SK-N-SH treated with all-trans-retinoic acid at 6 μM for 48 hours (cell line): ENCODE results near the gene ACTR3.

Experiments used
- ATAC-seq: fragments of 200-7000 bp; cut with Tn5 transposase; 3 replicates; pipeline ENCODE4 v1.9.1; 2020; ENCODE audit warnings: mild to moderate bottlenecking, moderate library complexity
- ARNTL ChIP-seq: fragments of 450-650 bp; formaldehyde crosslinking; IDR thresholded peaks from 2 replicates; pipeline ENCODE4 v1.5.0; 2020; ENCODE audit warnings: low read depth, mild to moderate bottlenecking, moderate library complexity, borderline replicate concordance
- BACH2 ChIP-seq: fragments of 250-450 bp; sonication (Bioruptor Pico); IDR thresholded peaks from 2 replicates; pipeline ENCODE4 v1.9.0; 2021; ENCODE audit warnings: mild to moderate bottlenecking, borderline replicate concordance
- CSDC2 ChIP-seq: fragments of 250-450 bp; sonication (Bioruptor Pico); IDR thresholded peaks from 2 replicates; pipeline ENCODE4 v1.5.0; 2020; ENCODE audit warnings: mild to moderate bottlenecking, moderate library complexity
- ESRRG ChIP-seq: fragments of 250-450 bp; sonication (Bioruptor Pico); IDR thresholded peaks from 2 replicates; pipeline ENCODE4 v1.6.1; 2021; ENCODE audit warnings: mild to moderate bottlenecking
- GLIS3 ChIP-seq: fragments of 250-450 bp; sonication (Bioruptor Pico); IDR thresholded peaks from 2 replicates; pipeline ENCODE4 v1.5.0; 2020; ENCODE audit warnings: mild to moderate bottlenecking, moderate library complexity
- OSR1 ChIP-seq: fragments of 250-450 bp; sonication (Bioruptor Pico); IDR thresholded peaks from 2 replicates; pipeline ENCODE4 v1.8.0; 2022; ENCODE audit warnings: moderate library complexity, mild to moderate bottlenecking, inconsistent platforms
- PPARA ChIP-seq: fragments of 250-450 bp; sonication (Bioruptor Pico); IDR thresholded peaks from 2 replicates; pipeline ENCODE4 v1.5.0; 2020; ENCODE audit warnings: mild to moderate bottlenecking, borderline replicate concordance
- RARB ChIP-seq: fragments of 250-450 bp; sonication (Bioruptor Pico); IDR thresholded peaks from 2 replicates; pipeline ENCODE4 v1.8.0; 2021; ENCODE audit warnings: mild to moderate bottlenecking, moderate library complexity
- SNAI2 ChIP-seq: fragments of 250-450 bp; sonication (Bioruptor Pico); IDR thresholded peaks from 2 replicates; pipeline ENCODE4 v1.5.0; 2020; ENCODE audit warnings: mild to moderate bottlenecking, moderate library complexity
- TCF4 ChIP-seq: fragments of 250-450 bp; sonication (Bioruptor Pico); IDR thresholded peaks from 2 replicates; pipeline ENCODE4 v1.8.0; 2021; ENCODE audit warnings: mild to moderate bottlenecking, moderate library complexity, borderline replicate concordance
- TOX ChIP-seq: fragments of 250-450 bp; sonication (Bioruptor Pico); IDR thresholded peaks from 2 replicates; pipeline ENCODE4 v1.8.0; 2021; ENCODE audit warnings: mild to moderate bottlenecking, moderate library complexity, borderline replicate concordance
- ZC3H10 ChIP-seq: fragments of 250-450 bp; sonication (Bioruptor Pico); IDR thresholded peaks from 2 replicates; pipeline ENCODE4 v1.5.1; 2021; ENCODE audit warnings: mild to moderate bottlenecking, moderate library complexity
- ZFP3 ChIP-seq: fragments of 250-450 bp; sonication (Bioruptor Pico); IDR thresholded peaks from 2 replicates; pipeline ENCODE4 v1.5.0; 2020; ENCODE audit warnings: mild to moderate bottlenecking, moderate library complexity
- ZFP30 ChIP-seq: fragments of 450-650 bp; formaldehyde crosslinking; IDR thresholded peaks from 2 replicates; pipeline ENCODE4 v1.5.0; 2022; ENCODE audit warnings: mild to moderate bottlenecking, moderate library complexity
- ZNF565 ChIP-seq: fragments of 450-650 bp; formaldehyde crosslinking; conservative IDR thresholded peaks from 2 replicates; pipeline ENCODE4 v1.5.0; 2020; ENCODE audit warnings: low read depth, mild to moderate bottlenecking, moderate library complexity
- ZNF70 ChIP-seq: fragments of 450-650 bp; formaldehyde crosslinking; IDR thresholded peaks from 2 replicates; pipeline ENCODE4 v1.5.0; 2020; ENCODE audit warnings: mild to moderate bottlenecking, moderate library complexity
- ZNF8 ChIP-seq: fragments of 450-650 bp; formaldehyde crosslinking; IDR thresholded peaks from 2 replicates; pipeline ENCODE4 v1.5.0; 2020; ENCODE audit warnings: mild to moderate bottlenecking, moderate library complexity
- TF ChIP-seq, protein P1 (sequence below): fragments of 250-450 bp; sonication (Bioruptor Pico); IDR thresholded peaks from 2 replicates; pipeline ENCODE4 v1.8.0; 2020; ENCODE audit warnings: mild to moderate bottlenecking, moderate library complexity, borderline replicate concordance
- TF ChIP-seq, protein P2 (sequence below): fragments of 250-450 bp; sonication (Bioruptor Pico); IDR thresholded peaks from 2 replicates; pipeline ENCODE4 v1.5.0; 2020; ENCODE audit warnings: mild to moderate bottlenecking, moderate library complexity
- TF ChIP-seq, protein P3 (sequence below): fragments of 250-450 bp; sonication (Bioruptor Pico); IDR thresholded peaks from 2 replicates; pipeline ENCODE4 v1.5.1; 2020; ENCODE audit warnings: low read depth, mild to moderate bottlenecking, moderate library complexity
- TF ChIP-seq, protein P4 (sequence below): fragments of 250-450 bp; sonication (Bioruptor Pico); IDR thresholded peaks from 2 replicates; pipeline ENCODE4 v1.5.1; 2021; ENCODE audit warnings: mild to moderate bottlenecking, moderate library complexity

ACTR3 gene

DNA sequence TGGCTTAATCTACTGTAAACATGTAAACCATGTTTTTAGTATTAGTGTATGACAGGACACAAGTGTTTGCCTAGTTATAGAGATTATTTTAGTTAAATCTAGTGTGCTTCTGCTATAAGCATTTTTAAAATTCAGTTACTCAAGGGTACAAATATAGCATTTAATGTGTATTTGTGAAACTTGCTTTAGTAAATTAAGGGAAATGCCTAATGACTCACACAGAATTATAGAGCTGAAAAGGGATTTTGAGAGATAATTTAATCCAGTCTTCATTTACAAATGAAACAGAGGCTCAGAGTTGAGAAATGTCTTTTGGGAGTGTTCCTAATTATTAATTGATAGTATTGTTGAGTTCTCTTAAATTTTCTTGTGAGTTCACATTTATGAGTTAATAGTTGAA lies 8.2 kb downstream of the ACTR3 start (continued):
- TF ChIP-seq PPARA = no peak
- TF ChIP-seq, protein P1, sequence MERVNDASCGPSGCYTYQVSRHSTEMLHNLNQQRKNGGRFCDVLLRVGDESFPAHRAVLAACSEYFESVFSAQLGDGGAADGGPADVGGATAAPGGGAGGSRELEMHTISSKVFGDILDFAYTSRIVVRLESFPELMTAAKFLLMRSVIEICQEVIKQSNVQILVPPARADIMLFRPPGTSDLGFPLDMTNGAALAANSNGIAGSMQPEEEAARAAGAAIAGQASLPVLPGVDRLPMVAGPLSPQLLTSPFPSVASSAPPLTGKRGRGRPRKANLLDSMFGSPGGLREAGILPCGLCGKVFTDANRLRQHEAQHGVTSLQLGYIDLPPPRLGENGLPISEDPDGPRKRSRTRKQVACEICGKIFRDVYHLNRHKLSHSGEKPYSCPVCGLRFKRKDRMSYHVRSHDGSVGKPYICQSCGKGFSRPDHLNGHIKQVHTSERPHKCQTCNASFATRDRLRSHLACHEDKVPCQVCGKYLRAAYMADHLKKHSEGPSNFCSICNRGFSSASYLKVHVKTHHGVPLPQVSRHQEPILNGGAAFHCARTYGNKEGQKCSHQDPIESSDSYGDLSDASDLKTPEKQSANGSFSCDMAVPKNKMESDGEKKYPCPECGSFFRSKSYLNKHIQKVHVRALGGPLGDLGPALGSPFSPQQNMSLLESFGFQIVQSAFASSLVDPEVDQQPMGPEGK = no peak

DNA sequence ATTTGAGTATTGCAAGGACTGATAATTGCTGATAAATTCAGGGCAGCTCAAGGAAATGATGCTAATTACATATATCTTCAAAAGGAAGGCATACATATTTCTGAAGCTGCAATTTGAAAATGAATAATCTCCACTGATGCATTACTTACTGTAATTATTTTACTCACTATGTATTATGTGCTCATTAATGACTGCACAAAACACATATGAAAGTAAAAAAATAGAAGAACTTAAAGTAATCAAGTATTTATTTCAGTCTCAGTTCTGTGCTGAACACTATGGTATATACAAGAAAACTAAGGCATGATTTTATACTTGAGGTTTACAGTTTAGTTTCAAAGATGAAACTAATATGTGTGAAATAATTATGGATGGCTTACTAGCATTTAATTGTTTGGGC lies 9.3 kb downstream of the ACTR3 start:
- TF ChIP-seq ARNTL (CRISPR knock-in tag) = no peak
- TF ChIP-seq SNAI2 (CRISPR knock-in tag) = no peak
- ATAC-seq = no peak

DNA sequence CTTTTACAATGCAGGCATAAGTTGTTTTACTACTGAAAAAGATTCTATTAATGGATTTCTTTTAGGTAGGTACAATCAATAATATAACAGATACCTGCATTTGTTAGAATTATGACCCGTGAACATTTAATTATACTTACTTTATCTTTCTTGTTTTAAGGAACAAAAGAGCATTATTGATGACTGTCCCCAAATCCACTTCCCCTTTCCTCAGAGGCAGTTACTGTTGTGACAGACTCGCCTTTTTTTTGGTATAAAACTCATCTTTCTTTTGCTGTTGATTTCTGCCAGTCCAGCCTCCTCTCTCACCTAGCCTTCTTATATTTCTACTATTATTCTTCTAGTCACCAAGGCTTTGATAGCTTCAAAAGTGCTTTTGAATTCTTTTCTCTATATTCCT lies 12.1 kb downstream of the ACTR3 start:
- no peak for ATAC-seq

DNA sequence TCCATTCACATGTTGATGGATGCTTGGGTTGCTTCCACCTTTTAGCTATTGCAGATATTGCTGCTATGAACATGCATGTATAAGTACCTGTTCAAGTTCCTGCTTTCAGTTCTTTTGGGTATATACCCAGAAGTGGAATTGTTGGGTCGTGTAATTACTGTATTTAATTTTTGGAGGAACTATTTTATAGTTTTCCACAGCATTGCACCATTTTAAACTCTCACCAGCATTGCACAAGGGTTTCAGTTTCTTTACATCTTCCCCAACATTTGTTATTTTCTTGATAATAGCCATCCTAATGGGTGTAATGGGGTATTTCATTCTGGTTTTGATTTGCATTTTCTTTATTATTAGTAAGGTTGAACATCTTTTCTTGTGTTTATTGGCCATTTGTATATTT lies 16.0 kb downstream of the ACTR3 start:
- ATAC-seq = no peak
- no peak for TF ChIP-seq PPARA
- TF ChIP-seq, protein P2, sequence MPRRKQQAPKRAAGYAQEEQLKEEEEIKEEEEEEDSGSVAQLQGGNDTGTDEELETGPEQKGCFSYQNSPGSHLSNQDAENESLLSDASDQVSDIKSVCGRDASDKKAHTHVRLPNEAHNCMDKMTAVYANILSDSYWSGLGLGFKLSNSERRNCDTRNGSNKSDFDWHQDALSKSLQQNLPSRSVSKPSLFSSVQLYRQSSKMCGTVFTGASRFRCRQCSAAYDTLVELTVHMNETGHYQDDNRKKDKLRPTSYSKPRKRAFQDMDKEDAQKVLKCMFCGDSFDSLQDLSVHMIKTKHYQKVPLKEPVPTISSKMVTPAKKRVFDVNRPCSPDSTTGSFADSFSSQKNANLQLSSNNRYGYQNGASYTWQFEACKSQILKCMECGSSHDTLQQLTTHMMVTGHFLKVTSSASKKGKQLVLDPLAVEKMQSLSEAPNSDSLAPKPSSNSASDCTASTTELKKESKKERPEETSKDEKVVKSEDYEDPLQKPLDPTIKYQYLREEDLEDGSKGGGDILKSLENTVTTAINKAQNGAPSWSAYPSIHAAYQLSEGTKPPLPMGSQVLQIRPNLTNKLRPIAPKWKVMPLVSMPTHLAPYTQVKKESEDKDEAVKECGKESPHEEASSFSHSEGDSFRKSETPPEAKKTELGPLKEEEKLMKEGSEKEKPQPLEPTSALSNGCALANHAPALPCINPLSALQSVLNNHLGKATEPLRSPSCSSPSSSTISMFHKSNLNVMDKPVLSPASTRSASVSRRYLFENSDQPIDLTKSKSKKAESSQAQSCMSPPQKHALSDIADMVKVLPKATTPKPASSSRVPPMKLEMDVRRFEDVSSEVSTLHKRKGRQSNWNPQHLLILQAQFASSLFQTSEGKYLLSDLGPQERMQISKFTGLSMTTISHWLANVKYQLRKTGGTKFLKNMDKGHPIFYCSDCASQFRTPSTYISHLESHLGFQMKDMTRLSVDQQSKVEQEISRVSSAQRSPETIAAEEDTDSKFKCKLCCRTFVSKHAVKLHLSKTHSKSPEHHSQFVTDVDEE = no peak
- no peak for TF ChIP-seq ESRRG (CRISPR knock-in tag)
- no peak for TF ChIP-seq TOX (CRISPR knock-in tag)
- no peak for TF ChIP-seq ZFP3 (CRISPR knock-in tag)
- TF ChIP-seq GLIS3 = no peak
- no peak for TF ChIP-seq ZNF565
- TF ChIP-seq ZC3H10 (CRISPR knock-in tag) = no peak
- no peak for TF ChIP-seq ZNF8 (CRISPR knock-in tag)
- TF ChIP-seq, protein P3, sequence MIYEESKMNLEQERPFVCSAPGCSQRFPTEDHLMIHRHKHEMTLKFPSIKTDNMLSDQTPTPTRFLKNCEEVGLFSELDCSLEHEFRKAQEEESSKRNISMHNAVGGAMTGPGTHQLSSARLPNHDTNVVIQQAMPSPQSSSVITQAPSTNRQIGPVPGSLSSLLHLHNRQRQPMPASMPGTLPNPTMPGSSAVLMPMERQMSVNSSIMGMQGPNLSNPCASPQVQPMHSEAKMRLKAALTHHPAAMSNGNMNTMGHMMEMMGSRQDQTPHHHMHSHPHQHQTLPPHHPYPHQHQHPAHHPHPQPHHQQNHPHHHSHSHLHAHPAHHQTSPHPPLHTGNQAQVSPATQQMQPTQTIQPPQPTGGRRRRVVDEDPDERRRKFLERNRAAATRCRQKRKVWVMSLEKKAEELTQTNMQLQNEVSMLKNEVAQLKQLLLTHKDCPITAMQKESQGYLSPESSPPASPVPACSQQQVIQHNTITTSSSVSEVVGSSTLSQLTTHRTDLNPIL (CRISPR knock-in tag) = no peak
- TF ChIP-seq OSR1 (CRISPR knock-in tag) = no peak
- TF ChIP-seq ZFP30 = no peak
- no peak for TF ChIP-seq BACH2 (CRISPR knock-in tag)
- TF ChIP-seq, protein P4, sequence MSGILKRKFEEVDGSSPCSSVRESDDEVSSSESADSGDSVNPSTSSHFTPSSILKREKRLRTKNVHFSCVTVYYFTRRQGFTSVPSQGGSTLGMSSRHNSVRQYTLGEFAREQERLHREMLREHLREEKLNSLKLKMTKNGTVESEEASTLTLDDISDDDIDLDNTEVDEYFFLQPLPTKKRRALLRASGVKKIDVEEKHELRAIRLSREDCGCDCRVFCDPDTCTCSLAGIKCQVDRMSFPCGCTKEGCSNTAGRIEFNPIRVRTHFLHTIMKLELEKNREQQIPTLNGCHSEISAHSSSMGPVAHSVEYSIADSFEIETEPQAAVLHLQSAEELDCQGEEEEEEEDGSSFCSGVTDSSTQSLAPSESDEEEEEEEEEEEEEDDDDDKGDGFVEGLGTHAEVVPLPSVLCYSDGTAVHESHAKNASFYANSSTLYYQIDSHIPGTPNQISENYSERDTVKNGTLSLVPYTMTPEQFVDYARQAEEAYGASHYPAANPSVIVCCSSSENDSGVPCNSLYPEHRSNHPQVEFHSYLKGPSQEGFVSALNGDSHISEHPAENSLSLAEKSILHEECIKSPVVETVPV (CRISPR knock-in tag) = no peak
- no peak for TF ChIP-seq ARNTL (CRISPR knock-in tag)
- no peak for TF ChIP-seq TCF4 (CRISPR knock-in tag)
- TF ChIP-seq RARB (CRISPR knock-in tag) = no peak
- TF ChIP-seq ZNF70 (CRISPR knock-in tag) = no peak
- no peak for TF ChIP-seq SNAI2 (CRISPR knock-in tag)

More for the DNA sequence above, 12.1 kb downstream of the ACTR3 start:
- no peak for TF ChIP-seq ZFP30
- TF ChIP-seq, protein P2 = no peak
- TF ChIP-seq ZNF565 = no peak
- TF ChIP-seq OSR1 (CRISPR knock-in tag) = no peak
- no peak for TF ChIP-seq ESRRG (CRISPR knock-in tag)
- TF ChIP-seq, protein P3 (CRISPR knock-in tag) = no peak
- TF ChIP-seq CSDC2 (CRISPR knock-in tag) = no peak
- TF ChIP-seq PPARA = no peak
- TF ChIP-seq ARNTL (CRISPR knock-in tag) = no peak
- TF ChIP-seq GLIS3 = no peak
- TF ChIP-seq TOX (CRISPR knock-in tag) = no peak
- no peak for TF ChIP-seq BACH2 (CRISPR knock-in tag)
